HuH-7 (cell line): ENCODE data around the gene KHDRBS2.

ENCODE experiments used
- DNase-seq: peaks from one replicate; pipeline ENCODE4 v3.0.0; 2011; ENCODE audit warnings: low spot score

The KHDRBS2 gene

DNA sequence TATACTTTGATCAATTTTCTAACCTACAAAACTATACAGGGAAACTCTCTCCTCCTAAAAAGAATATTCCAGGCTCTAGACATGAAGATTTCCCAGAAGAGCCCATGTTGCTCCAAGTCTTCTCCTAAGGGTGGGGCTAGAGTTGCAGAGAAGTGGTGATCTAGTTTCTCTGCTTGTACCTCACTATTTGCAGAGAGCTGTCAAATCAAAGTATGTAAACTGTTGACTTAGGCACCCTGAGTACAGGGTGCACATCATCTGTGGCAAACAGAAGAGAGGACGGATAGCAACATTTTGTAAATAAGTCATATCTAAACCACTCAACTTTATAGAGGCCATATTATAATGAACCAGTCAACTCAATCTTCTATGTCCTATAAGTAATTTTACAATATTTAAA, 250.1 kb downstream of the KHDRBS2 start:
- no peak for DNase-seq

DNA sequence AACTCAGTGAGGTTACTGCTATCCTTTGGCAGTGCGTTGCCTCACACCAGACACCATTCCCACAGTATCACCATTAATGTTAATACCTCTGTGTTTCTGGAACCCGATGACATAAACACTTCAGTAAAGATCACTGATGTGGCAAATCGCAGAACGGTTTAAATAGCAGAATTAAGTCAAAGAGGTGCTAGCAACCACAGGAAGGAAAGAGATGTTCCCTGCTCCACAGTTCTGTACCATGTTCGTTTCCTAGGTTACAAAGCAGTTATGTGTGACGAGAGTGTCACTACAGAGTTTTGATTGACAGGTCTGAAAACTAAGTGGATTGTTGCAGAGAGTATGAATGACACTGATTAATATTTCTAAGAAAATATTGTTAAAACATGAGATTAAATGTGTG, 272.3 kb downstream of the KHDRBS2 start:
- no peak for DNase-seq

DNA sequence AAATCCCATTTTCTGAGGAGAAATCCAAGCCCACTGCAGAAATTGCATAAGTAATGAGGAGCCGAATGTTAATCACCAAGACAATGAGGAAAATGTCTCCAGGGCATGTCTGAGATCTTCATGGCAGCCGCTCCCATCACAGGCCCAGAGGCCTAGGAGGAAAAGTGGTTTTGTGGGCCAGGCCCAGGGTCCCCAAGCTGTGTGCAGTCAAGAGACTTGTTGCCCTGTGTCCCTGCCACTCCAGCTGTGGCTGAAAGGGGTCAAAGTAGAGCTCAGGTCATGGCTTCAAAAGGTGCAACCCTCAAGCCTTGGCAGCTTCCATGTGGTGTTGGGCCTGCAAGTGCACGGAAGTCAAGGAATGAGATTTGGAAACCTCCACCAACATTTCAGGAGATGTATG, 276.6 kb downstream of the KHDRBS2 start:
- no peak for DNase-seq

DNA sequence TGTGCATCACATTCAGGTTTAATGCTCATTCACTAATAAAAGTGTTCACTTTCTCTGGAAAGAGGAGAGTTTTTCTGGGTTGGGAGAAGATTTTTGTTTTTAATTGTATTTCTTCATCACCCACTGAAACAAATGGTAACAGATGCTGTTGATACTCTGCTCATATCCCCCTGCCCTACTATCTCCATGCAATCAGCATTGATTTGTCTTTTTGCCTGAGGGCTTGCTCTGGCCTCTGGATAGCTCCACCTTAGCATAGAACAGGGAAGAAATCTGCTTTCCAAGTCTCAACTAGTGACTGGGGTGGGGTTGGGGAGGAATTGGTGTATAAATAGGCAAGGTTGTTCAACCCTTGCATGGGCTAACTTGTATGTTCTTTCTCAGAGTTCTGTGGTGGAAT, 296.4 kb downstream of the KHDRBS2 start:
- no peak for DNase-seq

DNA sequence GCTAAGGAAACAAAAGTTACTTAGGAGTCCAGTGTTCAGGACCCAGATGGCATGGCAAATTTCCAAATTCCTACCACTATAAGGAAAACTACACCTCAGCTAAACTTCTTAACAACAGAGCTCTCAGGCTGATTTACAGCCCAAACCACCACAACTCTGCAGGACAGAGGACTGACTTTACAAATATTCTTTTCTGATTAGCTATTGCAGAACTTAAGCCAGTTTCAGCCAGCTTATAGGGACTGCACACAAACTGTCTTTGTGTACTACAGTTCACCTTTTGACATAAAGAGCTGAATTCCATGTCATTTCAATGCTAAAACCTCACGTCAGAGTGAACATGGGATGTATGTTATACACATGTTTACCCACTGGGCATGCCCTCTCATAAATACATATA, 305.4 kb downstream of the KHDRBS2 start:
- no peak for DNase-seq

DNA sequence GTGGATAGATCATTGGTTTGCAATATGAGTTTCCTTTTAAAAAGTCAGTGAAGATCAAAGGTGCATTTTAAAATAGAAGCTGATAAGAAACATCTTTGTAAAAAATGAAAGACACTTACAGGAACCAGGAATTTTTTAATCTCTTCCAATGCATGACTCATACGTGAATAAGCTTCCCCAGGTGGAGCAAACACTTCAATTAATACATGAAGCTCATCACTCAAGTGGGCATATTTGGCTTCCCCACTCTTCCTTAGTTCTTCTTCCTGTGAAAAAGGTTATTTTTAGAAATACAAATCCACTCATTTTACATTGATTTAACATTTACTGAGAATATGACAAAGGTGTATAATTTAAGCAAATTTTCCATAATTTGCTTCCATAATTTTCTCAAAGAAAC, 308.1 kb downstream of the KHDRBS2 start:
- no peak for DNase-seq

DNA sequence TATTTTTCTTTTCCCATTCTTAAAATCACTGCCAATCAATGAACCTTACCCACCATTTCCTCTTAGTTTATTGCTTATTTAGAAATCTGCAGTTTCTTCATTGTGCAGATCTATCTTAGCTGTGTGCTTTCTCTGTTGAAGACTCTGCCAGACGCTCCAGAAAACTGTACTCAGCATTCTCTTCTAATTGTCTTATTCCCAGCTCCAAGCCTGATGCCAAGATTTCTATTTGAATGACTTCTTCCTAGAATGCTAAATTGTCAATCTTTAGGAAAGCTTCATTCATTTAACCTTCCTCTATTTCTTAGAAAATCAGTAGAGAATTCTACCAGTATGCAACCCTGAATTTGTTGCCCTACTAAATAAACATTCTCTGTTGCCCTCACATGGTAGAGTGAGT, 308.9 kb downstream of the KHDRBS2 start:
- DNase-seq = no peak

DNA sequence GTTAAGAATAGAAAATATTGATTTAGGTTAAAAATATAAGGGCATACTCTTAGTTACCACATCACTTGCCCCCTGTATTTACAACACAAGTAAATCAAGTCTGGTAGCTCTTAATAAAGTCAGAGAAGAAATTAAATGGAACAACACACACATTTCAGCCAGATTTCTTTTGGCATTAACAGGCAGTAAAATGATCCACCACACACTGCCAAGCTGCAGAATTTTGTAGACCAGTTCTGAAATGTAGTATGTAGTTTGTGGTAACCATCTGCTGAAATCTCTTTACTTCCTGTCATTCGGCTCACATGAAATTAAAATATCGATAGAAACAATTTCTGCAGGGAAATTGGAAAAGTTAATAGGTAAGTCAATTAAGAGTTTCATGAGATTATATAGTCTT, 326.8 kb downstream of the KHDRBS2 start:
- DNase-seq = no peak

DNA sequence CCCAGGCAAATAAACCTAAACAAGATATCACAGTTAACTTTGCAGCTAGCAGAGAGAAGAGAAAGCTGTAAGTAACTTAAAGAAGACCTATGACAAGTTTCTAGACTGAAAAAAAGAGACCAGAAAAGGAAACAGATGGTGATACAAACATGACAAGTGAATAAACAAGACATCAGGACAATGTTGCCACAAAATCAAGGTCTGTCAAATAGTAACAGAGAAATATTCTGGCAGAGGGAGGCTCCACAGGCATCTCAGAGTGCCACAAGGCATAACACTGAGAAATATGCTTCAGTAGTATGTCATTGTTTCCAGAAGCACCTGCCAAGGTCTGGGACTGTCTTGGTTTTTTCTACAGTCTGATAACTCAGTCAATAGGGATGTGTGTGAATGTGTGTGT, 332.2 kb downstream of the KHDRBS2 start:
- no peak for DNase-seq

DNA sequence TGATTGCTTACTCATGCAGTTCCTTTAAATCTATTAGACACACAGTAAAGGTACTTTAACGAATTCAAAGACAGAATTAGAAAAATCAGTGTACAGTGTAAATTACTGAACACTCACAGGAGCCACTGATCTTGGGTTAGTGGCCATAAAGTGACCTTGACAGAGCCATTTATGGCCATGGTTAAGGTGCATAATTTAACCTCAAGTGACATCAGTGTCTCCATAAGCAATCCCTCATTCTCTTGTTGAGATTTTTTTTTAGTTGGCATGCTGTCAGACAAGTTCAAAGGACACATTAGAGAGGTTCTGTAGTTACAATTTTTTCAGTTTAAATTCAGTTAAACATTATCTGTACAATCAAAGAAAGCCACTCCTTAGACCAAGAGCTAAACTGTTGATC, 334.4 kb downstream of the KHDRBS2 start:
- no peak for DNase-seq

DNA sequence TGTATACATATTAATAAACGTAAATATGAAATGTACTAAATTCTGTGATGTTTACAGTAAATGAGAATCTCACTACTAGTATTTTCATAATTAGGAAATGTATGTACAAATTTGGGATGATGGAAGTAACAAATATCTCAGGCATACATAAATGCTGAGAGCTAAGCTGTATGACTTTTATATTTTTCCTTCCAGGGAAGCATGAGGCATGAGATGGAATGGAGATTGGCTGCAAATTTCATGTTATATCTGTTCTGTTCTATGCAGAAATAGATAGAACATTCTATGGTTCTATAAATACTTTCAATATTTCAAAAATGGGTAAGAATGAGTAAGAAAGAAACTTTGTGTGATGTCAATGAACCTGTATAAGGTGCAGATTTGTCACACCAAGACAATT, 335.2 kb downstream of the KHDRBS2 start:
- no peak for DNase-seq

DNA sequence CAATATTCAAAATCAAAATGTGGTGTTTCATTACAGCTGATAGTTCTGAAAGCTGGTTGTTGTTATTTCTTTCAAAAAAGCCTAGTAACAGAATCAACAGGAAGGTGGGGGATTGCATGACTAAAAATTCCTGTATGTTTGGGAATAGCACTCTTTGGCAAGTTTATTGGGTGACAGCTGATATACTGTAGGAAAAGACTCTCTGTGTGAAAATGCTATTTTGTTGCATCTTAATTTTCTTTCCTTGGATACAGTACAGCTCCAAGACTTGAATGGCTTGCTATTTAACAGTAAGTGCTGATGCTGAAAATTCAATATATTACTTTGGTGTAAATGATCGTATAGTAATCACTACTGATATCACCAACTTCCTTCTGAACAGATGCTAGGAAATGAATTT, 336.1 kb downstream of the KHDRBS2 start:
- DNase-seq = no peak

DNA sequence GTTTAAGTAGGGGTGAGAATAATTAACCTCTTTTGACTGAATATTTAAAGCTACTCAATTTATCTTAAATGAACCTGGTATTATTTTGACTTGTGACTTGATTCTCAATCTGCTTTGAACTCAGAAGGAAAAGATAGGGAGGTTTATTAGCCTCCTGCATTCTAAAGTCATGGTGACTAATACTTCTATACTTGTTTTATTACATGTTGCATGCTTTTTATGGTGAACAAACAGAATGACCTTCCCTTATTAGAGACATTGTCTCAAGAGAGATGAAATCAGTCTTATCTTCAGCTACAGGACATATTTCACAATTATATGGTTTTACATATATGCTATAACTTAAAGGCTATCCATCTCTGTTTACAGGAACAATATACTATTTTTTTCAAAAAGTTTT, 336.9 kb downstream of the KHDRBS2 start:
- no peak for DNase-seq

DNA sequence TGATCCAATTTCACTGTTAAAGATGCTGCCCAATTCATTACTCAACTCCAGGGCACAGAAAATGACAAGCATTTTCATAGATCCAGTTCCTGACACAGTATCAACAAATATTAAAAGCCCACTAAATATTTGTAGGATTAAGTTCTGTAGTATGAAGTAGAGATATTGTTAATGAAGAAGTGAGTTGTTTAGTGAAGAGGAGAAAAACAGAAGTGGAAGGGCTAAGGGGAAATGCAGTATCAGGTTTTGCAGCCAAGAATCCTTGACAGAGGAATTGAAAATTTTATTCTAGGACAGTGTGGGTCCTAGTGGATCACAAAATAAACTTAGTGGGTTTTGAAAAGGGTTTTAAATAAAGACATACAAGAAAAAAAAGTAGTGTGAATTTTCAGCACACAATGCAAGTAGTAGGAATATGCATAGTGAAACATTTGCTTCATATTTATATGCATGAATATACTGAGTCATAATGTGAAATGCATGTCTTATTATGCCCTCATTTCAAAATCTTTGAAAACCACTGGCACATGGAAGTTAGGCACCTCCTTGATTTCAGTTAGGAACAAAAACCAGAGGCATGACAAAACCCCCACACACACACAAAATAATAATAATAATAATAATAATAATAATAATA, 338.6 kb downstream of the KHDRBS2 start:
- no peak for DNase-seq

DNA sequence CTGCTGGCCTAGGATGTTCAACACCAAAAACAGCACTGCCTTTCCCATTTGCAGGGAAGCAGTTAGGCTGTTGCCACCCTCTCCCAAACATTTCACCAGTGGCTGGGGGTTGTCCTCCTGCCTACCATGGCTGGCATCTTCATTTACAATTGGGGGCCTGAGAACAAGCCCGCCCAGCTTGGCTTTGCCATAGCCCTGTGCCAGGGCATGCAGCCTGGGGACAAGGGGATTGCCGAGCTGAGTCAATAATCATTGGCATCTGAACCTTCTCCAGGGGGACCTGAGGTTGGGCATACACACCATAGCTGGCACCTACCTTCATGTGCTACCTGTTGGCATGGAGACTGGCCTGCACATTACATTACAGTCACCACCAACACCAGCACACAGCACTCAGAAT, 345.1 kb downstream of the KHDRBS2 start:
- no peak for DNase-seq

DNA sequence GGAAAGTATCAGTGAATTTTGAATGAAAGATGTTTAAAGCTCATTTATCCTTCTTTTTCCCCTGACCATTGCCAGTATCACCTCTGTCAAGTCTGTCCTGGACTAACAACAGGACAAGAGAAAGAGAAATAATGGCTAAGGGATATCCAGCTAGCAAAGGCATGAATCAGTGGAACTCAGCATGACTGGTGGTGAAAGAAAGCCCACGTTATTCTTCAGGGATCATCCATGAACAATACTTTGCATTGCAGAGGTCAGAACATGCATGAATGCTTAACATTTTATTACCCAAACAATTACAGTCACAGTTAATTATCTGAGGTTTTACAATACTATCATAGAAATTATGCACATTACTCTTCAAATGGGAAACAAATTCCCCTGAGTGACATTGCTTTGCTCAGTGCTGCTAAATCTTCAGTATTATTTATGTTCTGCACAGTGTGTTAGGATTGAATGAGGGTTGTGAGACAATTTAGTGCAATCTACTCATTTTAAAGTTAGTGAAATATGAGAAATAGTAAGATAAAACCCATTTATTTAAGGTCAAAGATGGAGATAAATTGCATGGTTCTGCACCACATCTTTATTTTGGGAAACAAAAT, 350.7 kb downstream of the KHDRBS2 start:
- no peak for DNase-seq

DNA sequence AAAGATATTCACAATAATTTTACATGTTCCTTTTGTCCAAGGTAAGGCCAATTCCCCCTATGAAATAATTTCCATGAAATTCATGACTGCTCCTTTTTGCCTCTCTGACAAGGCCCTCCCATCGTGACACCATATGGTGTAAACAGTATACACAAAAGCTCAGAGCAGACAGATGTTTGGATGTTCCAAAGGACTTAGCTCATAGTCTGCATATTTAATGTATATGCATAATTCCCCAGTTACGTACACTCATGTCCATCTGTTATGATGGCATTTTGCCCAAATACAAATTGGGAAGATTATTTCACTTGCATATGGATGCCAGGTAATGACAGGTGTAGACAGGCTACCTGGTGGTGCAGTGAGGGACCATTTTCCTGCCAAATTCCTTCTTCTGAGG, 376.5 kb downstream of the KHDRBS2 start:
- DNase-seq = no peak

DNA sequence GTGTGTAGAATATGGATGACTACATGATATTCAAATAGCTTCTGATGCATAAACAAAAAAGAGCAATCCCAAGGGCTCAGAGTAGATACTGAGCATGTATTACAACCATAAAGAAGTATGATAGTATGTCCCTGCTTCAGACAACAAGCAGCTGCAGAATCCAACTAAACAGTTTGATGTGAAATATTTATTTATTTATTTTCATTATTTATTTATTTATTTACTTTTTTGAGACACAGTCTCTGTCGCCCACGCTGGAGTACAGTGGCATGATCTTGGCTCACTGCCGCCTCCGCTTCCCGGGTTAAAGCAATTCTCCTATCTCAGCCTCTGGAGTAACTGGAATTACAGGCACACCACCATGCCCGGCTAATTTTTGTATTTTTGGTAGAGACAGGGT, 384.3 kb downstream of the KHDRBS2 start:
- DNase-seq = no peak

DNA sequence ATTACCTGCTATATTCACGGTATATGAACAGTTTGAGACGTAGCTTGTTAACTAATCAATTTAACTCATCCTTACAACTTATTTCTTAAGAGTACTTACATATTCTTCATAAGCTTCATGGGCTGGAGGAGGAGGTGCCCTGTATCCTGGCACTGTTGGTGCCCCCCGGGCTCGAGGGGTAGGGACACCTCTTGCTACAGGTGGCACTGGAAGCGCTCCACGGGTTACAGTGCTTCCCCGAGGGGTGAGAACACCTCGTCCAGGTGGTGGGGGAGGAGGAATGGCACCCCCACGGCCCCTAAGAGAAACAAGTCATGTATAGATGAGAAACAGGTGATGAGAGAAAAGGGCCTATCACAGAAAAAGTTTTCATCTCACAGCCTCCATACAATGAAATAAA, 391.5 kb downstream of the KHDRBS2 start:
- DNase-seq = no peak

DNA sequence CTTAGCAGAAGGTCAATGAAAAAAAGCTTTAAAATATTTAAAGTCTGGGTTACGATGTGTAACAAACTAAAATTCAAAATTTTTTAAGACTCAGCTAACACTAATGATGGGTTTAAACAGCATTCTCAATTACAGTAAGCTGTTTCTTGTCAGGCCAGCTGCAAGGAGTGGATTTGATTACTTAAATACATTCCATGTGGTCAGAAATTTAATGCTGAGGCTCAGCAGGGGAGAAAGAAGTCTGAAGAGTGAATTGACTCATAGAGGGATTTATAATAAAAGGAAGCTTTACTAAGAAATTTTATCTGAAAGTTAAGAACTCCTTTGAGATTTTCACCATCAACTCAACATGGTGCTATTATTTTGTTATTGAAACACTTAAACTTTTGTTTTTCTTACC, 398.6 kb downstream of the KHDRBS2 start:
- no peak for DNase-seq

DNA sequence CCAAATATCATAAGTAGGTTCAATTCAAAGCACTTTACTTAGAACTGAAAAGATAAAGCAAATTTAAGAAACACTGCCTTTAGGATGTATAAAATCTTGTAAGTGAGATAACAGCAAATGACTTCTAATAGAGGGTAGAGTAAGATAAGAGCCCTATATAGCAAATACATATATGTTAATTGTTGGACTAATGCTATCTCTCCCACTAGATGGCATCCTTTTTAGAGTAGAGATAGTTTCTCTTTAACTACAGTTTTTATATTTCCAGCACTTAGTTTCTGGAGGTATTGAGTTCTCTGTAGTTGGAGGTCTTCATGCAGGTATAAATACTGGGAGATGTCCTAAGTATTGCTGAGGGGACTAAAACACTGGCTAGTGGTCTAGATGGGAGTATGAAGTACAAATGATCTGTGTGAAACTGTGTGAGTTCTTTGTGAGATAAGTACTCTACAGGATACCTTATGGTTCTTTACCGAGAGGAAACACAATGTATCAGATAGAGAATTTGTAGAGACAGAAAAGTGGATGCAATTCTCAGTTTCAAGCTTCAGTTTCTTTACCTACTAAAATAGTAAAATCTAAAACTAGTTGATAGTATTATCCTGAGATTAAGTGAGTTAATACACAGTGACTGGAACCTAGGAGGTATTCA, 399.3 kb downstream of the KHDRBS2 start:
- DNase-seq = no peak

DNA sequence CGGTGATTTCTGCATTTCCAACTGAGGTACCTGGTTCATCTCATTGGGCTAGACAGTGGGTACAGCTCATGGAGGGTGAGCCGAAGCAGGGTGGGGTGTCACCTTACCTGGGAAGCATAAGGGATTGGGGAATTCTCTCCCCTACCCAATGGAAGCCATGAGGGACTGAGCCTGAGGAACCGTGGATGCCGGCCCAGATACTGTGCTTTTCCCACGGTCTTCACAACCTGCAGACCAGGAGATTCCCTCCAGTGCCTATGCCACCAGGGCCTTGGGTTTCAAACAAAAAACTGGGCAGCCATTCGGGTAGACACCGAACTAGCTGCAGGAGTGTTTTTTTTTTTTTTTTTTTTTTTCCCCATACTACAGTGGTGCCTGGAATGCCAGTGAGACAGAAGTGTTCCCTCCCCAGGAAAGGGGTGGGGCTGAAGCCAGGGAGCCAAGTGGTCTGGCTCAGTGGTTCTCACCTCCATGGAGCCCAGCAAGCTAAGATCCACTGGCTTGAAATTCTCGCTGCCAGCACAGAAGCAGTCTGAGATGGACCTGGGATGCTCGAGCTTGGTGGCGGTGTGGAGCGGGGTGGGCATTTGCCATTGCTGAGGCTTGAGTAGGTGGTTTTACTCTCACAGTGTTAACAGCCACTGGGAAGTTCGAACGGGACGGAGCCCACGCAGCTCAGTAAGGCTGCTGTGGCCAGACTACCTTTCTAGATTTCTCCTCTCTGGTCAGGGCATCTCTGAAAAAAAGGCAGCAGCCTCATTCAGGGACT, 416.2 kb downstream of the KHDRBS2 start:
- no peak for DNase-seq

DNA sequence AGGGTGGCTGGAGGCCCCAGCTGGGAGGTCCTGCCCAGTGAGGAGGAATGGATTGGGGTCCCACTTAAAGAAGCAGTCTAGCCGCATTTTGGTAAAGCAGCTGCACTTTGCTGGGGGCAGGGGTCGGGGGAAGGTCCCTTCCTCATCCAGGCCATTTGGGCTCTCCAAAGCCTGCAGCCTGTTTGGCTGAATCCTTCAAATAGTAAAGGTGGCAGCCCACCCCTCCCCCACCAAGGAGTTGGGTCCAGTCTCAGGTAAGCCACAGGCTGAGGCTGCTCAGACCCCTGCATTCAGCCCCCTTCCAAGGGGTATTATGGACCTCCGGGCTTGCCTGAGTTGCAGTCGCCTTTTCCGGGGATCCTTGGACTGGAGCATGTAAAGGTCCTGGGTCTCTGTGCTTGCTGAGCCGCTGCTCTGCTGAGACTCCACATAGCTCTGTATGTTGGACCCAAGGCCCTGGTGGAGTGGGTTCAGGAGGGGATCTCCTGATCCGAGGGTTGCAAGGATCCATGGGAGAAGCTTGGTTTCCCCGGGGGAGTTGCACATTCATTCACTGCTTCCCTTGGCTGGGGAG, 417.4 kb downstream of the KHDRBS2 start:
- no peak for DNase-seq
